CD4-positive, alpha-beta memory T cell (primary cell): ENCODE data around the gene THAP10. TPM values are rescaled to one million over a fixed set of nuclear protein-coding genes. Genes with fewer than 3 reads are reported as not detected.
"Not testable (repeated sequence)": the region's sequence is repeated elsewhere in the genome, so short reads cannot be mapped to it uniquely, and the experiment has no call there.

Experiments
- CTCF ChIA-PET: fragments of 350-600 bp; sonication (Branson Sonifier 250); formaldehyde crosslinking; loops from one replicate; lab custom pipeline; 2021; ENCODE audit warnings: inconsistent platforms; ENCODE audit not compliant: partially characterized antibody; lab: Charles Lee
- POLR2A ChIA-PET: fragments of 350-600 bp; sonication (Branson Sonifier 250); formaldehyde crosslinking; loops from one replicate; lab custom pipeline; 2021; ENCODE audit not compliant: partially characterized antibody; lab: Charles Lee
- DNase-seq, 5 donors: peaks; one replicate each; pipeline versions ENCODE4 v3.0.0 to v3.0.0-alpha.2; 2020 to 2022; ENCODE audit warnings: mixed read lengths in 1 of 5
- H3K27ac ChIP-seq: one replicate; pipeline ENCODE4 v1.7.0; 2013; ENCODE audit warnings: low read depth, low read length
- H3K27me3 ChIP-seq: 2 replicates; pipeline ENCODE4 v1.7.0; 2013; ENCODE audit warnings: mild to moderate bottlenecking, low read length, moderate library complexity; ENCODE audit not compliant: insufficient read depth
- H3K36me3 ChIP-seq: 2 replicates; pipeline ENCODE4 v1.7.0; 2013; ENCODE audit warnings: mild to moderate bottlenecking, low read length, moderate library complexity; ENCODE audit not compliant: insufficient read depth
- H3K4me1 ChIP-seq: 2 replicates; pipeline ENCODE4 v1.7.0; 2013; ENCODE audit warnings: mild to moderate bottlenecking, low read length, moderate library complexity; ENCODE audit not compliant: insufficient read depth
- H3K4me3 ChIP-seq, 2 donors: one replicate each; pipeline ENCODE4 v1.7.0; 2013; ENCODE audit warnings: low read length in 2 of 2, mild to moderate bottlenecking in 1 of 2
- H3K9me3 ChIP-seq, 2 donors: one replicate each; pipeline ENCODE4 v1.7.0; 2013; ENCODE audit warnings: low read length in 2 of 2, control low read depth in 1 of 2; ENCODE audit not compliant: control insufficient read depth in 1 of 2
- H3K27ac Mint-ChIP-seq, 7 donors: one replicate each; pipeline ENCODE4 v1.8.0; 2020 to 2021; ENCODE audit warnings: mixed read lengths in 7 of 7, mild to moderate bottlenecking in 6 of 7, inconsistent platforms in 3 of 7, moderate library complexity in 3 of 7
- H3K27me3 Mint-ChIP-seq, 2 donors: one replicate each; pipeline ENCODE4 v1.8.0; 2020 to 2021; ENCODE audit warnings: mixed read lengths in 2 of 2
- H3K36me3 Mint-ChIP-seq, 2 donors: one replicate each; pipeline ENCODE4 v1.8.0; 2020 to 2021; ENCODE audit warnings: mixed read lengths in 2 of 2, inconsistent platforms in 1 of 2, mild to moderate bottlenecking in 1 of 2
- H3K4me1 Mint-ChIP-seq, 4 donors: one replicate each; pipeline ENCODE4 v1.8.0; 2020 to 2021; ENCODE audit warnings: mixed read lengths in 4 of 4, mild to moderate bottlenecking in 1 of 4
- H3K4me3 Mint-ChIP-seq, 8 donors: one replicate each; pipeline ENCODE4 v1.8.0; 2020 to 2021; ENCODE audit warnings: mixed read lengths in 8 of 8, mild to moderate bottlenecking in 7 of 8, moderate library complexity in 6 of 8, inconsistent platforms in 3 of 8
- H3K9me3 Mint-ChIP-seq, 8 donors: one replicate each; pipeline ENCODE4 v1.8.0; 2020 to 2021; ENCODE audit warnings: mixed read lengths in 8 of 8, mild to moderate bottlenecking in 5 of 8, inconsistent platforms in 3 of 8, moderate library complexity in 1 of 8
- intact Hi-C: fragments of 100-400 bp; cut with micrococcal nuclease; formaldehyde crosslinking; loops from one replicate; pipeline ENCODE4 v1.15.1; 2023
- polyA plus RNA-seq, 2 donors: library from polyadenylated mRNA; unstranded; fragments of 300-500 nt; fragmentation: Illumina TruSeq; gene quantifications; one replicate each; pipeline ENCODE4 v1.2.3, GENCODE V29; 2021
- total RNA-seq, 2 experiments: library from RNA; stranded (reverse); gene quantifications; one replicate each; pipeline ENCODE4 v1.2.3, GENCODE V29; 2021

THAP10 gene
- total and polyA plus RNA-seq, 4 experiments from 2014 or later = 0.12 to 0.41 (median 0.34) TPM

DNA sequence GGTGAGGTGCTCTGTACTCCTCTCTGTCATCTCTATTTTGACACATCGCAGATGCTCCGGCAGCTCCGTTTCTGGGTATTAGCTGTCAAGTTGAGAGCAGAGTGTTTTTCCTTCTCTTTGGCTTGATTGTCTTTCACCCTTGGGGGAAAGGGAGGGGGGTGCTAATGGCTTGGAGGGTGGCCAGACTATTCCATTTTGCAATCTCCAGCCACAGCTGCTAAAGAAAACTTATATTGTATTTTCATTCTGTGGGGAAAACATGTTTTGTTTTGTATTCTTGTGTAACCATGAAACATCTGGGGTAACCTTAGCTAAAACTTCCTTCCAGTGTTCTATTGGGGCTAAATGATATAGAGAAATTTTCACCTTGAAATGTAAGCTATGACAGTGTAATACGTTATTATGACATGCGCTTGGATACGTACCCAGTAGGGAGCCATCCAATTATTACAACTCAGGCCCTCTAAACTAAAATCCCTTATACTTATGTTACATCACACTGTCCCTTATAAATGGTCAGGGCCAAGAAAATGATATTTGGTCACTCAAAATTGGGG lies 24.2 kb downstream of the THAP10 start:
- no peaks in the 10 kb centered on the region for H3K4me1 ChIP-seq
- Mint-ChIP-seq H3K36me3 (no peaks in the 10 kb centered on the region), H3K4me3 (no peak overlapping the region), H3K27ac (no peak overlapping the region), H3K4me1 (no peaks in the 10 kb centered on the region), H3K9me3 (peaks cover 0 to 3% (median 0%) of the 10 kb centered on the region in 8 donors), H3K27me3 (peaks cover 4 to 7% of the 10 kb centered on the region in 2 donors)
- no peaks in the 10 kb centered on the region for H3K9me3 ChIP-seq
- no peak overlapping the region for H3K27ac ChIP-seq
- ChIA-PET POLR2A (no interaction called here), CTCF (no interaction called here)
- DNase-seq = no peak
- no peaks in the 10 kb centered on the region for H3K27me3 ChIP-seq
- no peak overlapping the region for H3K4me3 ChIP-seq
- intact Hi-C loops = no loop called here
- H3K36me3 ChIP-seq = no peaks in the 10 kb centered on the region

DNA sequence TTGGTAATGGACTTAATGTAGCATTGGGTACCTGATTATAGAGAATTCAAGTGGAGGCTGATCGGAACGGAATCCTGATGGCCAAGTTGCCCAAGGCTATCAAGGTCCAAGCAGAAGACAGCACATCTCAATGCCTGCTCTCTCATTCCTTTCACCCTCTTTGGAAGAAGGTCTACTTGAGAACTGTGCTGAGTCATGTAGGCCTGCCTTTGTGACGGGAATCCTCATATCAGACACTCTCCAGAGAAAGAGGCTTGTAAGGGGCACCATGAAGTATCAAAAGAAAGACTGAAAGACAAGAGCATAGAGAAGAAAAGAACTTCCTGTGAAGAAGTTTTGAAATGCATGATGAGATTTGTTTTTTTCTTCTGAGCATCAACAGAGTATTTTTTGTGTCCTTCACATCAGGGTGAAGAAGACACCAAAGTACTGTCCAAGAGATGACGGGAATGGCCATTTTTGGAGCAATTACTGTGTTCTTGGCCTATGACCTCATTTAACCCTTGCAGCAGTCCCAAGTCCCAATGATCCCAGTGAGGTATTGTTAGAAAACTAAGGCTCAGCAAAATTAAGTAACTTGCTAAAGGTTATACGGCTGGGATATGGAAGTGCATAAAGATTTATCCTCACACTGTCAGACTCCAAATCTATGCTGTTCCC lies 25.1 kb downstream of the THAP10 start:
- H3K4me3 ChIP-seq = no peak overlapping the region
- intact Hi-C loops = no loop called here
- H3K36me3 ChIP-seq = no peaks in the 10 kb centered on the region
- no peak overlapping the region for H3K27ac ChIP-seq
- H3K9me3 Mint-ChIP-seq = peaks cover 0 to 2% (median 0%) of the 10 kb centered on the region in 8 donors
- no peak overlapping the region for H3K4me3 Mint-ChIP-seq
- H3K27ac Mint-ChIP-seq = no peak overlapping the region
- peaks cover 3 to 5% of the 10 kb centered on the region in 2 donors for H3K27me3 Mint-ChIP-seq
- no peaks in the 10 kb centered on the region for H3K9me3 ChIP-seq
- no peaks in the 10 kb centered on the region for H3K4me1 Mint-ChIP-seq
- CTCF ChIA-PET = no interaction called here
- H3K4me1 ChIP-seq = no peaks in the 10 kb centered on the region
- H3K36me3 Mint-ChIP-seq = no peaks in the 10 kb centered on the region
- POLR2A ChIA-PET = no interaction called here
- no peak for DNase-seq
- H3K27me3 ChIP-seq = no peaks in the 10 kb centered on the region

DNA sequence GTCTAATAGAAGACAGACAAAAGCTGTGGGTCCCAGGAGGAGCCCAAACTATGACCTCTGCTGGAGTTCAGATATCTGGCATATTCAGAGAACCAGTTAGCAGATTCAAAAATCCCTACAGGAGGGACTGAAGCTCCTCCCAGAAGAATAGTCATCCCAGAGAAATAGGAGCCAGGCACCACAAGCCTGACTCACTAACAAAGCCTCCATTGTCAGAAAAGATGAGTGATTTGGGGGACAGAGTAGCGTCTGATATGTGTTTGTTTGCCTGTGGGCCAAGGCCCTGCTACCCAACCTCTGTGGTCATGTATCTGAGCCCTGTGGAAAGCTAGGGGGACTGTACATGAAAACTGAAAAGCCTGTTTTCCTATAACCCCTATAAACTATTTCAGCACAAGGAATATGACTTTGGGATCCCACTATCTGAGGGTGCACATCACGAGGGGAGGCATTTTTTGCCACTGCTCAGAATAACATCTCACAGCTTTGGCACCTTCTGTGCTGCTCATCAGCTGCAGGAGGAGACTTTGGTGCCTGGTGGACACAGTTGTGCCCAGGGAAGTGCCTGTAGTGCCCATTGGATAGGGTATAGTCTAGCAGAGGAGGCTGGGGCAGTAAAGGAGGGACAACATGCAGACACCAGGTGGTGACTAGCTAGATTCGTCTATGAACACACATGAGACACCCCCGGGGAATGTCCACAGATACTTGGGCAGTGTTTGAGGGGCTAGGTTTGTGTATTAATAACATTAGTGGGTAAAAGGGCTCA lies 28.6 kb downstream of the THAP10 start:
- H3K27me3 ChIP-seq = no peaks in the 10 kb centered on the region
- no peak overlapping the region for H3K27ac ChIP-seq
- no peak overlapping the region for H3K27ac Mint-ChIP-seq
- peaks cover 3 to 7% of the 10 kb centered on the region in 2 donors for H3K27me3 Mint-ChIP-seq
- H3K4me1 Mint-ChIP-seq = no peaks in the 10 kb centered on the region
- H3K4me3 Mint-ChIP-seq = no peak overlapping the region
- CTCF ChIA-PET = no interaction called here
- no peaks in the 10 kb centered on the region for H3K9me3 Mint-ChIP-seq
- intact Hi-C loops = no loop called here
- POLR2A ChIA-PET = no interaction called here
- no peak for DNase-seq
- no peaks in the 10 kb centered on the region for H3K36me3 ChIP-seq
- H3K4me3 ChIP-seq = no peak overlapping the region
- H3K36me3 Mint-ChIP-seq = no peaks in the 10 kb centered on the region
- no peaks in the 10 kb centered on the region for H3K9me3 ChIP-seq
- no peaks in the 10 kb centered on the region for H3K4me1 ChIP-seq

DNA sequence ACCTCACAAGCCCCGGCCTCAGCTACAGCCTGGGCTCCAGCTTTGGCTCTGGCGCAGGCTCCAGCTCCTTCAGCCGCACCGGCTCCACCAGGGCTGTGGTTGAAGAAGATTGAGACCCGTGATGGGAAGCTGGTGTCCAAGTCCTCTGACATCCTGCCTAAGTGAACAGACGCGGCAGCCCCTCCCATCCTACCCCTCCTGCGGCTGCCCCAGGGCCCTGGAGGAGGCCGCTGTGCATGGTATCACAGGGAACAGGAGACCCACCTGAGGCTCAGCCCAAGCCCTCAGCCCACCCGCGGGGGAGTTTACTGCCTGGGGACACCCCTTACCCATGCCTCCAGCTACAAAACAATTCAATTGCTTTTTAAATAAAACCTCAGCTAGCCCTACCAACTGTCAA lies 32.2 kb downstream of the THAP10 start:
- ChIA-PET CTCF (interaction anchor here (0.9 kb wide), 1 partner anchor 11 kb away, joined by 3 read pairs; no protein-coding TSS in a partner anchor), POLR2A (no interaction called here)
- no peaks in the 10 kb centered on the region for H3K9me3 Mint-ChIP-seq
- H3K4me1 Mint-ChIP-seq = no peaks in the 10 kb centered on the region
- no peak overlapping the region for H3K27ac Mint-ChIP-seq
- no peak overlapping the region for H3K27ac ChIP-seq
- no peak for DNase-seq
- no peaks in the 10 kb centered on the region for H3K9me3 ChIP-seq
- no peaks in the 10 kb centered on the region for H3K4me1 ChIP-seq
- no peak overlapping the region for H3K4me3 ChIP-seq
- H3K27me3 Mint-ChIP-seq = peaks cover 13 to 14% of the 10 kb centered on the region in 2 donors
- H3K36me3 Mint-ChIP-seq = no peaks in the 10 kb centered on the region
- H3K27me3 ChIP-seq = no peaks in the 10 kb centered on the region
- intact Hi-C loops = no loop called here
- no peak overlapping the region for H3K4me3 Mint-ChIP-seq
- H3K36me3 ChIP-seq = no peaks in the 10 kb centered on the region

DNA sequence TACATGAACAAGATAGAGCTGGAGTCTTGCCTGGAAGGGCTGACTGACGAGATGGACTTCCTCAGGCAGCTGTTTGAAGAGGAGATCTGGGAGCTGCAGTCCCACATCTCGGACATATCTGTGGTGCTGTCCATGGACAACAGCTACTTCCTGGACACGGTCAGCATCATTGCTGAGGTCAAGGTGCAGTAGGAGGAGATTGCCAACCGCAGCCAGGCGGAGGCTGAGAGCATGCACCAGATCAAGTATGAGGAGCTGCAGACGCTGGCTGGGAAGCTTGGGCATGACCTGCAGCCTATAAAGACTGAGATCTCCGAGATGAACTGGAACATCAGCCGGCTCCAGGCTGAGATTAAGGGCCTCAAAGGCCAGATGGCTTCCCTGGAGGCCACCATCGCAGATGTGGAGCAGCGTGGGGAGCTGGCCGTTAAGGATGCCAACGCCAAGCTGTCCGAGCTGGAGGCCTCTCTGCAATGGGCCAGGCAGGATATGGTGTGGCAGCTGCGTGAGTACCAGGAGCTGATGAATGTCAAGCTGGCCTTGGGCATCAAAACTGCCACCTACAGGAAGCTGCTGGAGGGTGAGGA lies 32.8 kb downstream of the THAP10 start:
- POLR2A ChIA-PET = no interaction called here
- Histone ChIP-seq H3K9me3 (no peaks in the 10 kb centered on the region), H3K36me3 (no peaks in the 10 kb centered on the region), H3K27ac (no peak overlapping the region), H3K4me3 (no peak overlapping the region), H3K4me1 (no peaks in the 10 kb centered on the region), H3K27me3 (peaks cover 4% of the 10 kb centered on the region)
- Mint-ChIP-seq H3K4me1 (peaks cover 1 to 3% (median 3%) of the 10 kb centered on the region in 4 donors), H3K4me3 (no peak overlapping the region), H3K27ac (no peak overlapping the region), H3K9me3 (no peaks in the 10 kb centered on the region), H3K27me3 (peaks cover 17 to 19% of the 10 kb centered on the region in 2 donors), H3K36me3 (no peaks in the 10 kb centered on the region)
- CTCF ChIA-PET = interaction anchor here (0.9 kb wide), 1 partner anchor 10 kb away, joined by 3 read pairs; no protein-coding TSS in a partner anchor
- no peak for DNase-seq
- intact Hi-C loops = no loop called here

DNA sequence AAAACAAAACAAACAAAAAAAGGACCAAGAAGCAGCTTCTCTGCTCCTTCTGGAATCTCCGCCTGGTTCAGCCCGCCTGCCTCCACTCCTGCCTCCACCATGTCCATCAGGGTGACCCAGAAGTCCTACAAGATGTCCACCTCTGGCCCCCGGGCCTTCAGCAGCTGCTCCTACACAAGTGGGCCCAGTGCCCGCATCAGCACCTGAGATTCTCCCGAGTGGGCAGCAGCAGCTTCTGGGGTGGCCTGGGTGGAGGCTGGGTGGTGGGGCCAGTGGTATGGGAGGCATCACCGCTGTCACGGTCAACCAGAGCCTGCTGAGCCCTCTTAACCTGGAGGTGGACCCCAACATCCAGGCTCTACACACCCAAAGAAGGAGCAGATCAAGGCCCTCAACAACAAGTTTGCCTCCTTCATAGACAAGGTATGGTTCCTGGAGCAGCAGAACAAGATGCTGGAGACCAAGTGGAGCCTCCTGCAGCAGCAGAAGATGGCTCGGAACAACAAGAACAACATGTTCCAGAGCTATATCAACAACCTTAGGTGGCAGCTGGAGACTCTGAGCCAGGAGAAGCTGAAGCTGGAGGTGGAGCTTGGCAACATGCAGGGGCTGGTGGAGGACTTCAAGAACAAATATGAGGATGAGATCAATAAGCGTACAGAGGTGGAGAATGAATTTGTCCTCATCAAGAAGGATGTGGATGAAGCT lies 33.5 kb downstream of the THAP10 start:
- CTCF ChIA-PET, H3K9me3 Mint-ChIP-seq, H3K4me1 ChIP-seq, H3K27ac ChIP-seq, POLR2A ChIA-PET, H3K36me3 ChIP-seq, H3K9me3 ChIP-seq, DNase-seq, H3K4me3 Mint-ChIP-seq, H3K4me3 ChIP-seq, H3K4me1 Mint-ChIP-seq, intact Hi-C loops, H3K27me3 ChIP-seq, H3K27ac Mint-ChIP-seq, H3K36me3 Mint-ChIP-seq: not testable (repeated sequence)
- H3K27me3 Mint-ChIP-seq = peaks cover 19 to 20% of the 10 kb centered on the region in 2 donors
